GM12878 (cell line): ENCODE measurements around the gene XPC. TPM values are rescaled to one million over a fixed set of nuclear protein-coding genes. Genes with fewer than 3 reads are reported as not detected.

Experiments used
- ATAC-seq: fragments of 200-7000 bp; cut with Tn5 transposase; 3 replicates; pipeline ENCODE4 v1.9.1; 2020; ENCODE audit warnings: mild to moderate bottlenecking, moderate library complexity
- BruUV-seq: library from RNA; stranded (reverse); fragments of 400-500 nt; replicated peaks from 2 replicates; lab custom pipeline; 2021; lab: Mats Ljungman, UMichigan
- CTCF ChIA-PET: fragments of 300-600 bp; sonication (Branson Sonifier 250); formaldehyde crosslinking; extraction: SDS; loops from one replicate; lab custom pipeline; 2021; ENCODE audit warnings: inconsistent platforms; lab: Yijun Ruan, JAX
- POLR2A ChIA-PET: fragments of 350-600 bp; formaldehyde crosslinking; extraction: SDS; loops from one replicate; lab custom pipeline; 2021; ENCODE audit warnings: inconsistent platforms; lab: Charles Lee
- RAD21 ChIA-PET: fragments of 300-600 bp; sonication (Branson Sonifier 250); formaldehyde crosslinking; loops from one replicate; lab custom pipeline; 2023; ENCODE audit warnings: antibody characterized with exemption; ENCODE audit not compliant: unreplicated experiment; lab: Charles Lee
- SMC1A ChIA-PET: fragments of 300-600 bp; sonication (Branson Sonifier 250); formaldehyde crosslinking; loops from one replicate; lab custom pipeline; 2023; ENCODE audit not compliant: unreplicated experiment, uncharacterized antibody; lab: Charles Lee
- DNase-seq: peaks from one replicate; pipeline ENCODE4 v3.0.0-alpha.2; 2011; ENCODE audit warnings: low read depth, low spot score
- FAIRE-seq: peaks from 3 replicates; lab custom pipeline; 2011; peaks lifted over from hg19 to GRCh38; lab: Jason Lieb, UNC
- H2AFZ ChIP-seq: 2 replicates; pipeline ENCODE4 v1.6.0; 2011; ENCODE audit warnings: low read depth, low read length, control low read depth; ENCODE audit not compliant: control insufficient read depth
- H3K27ac ChIP-seq: 2 replicates; pipeline ENCODE4 v1.5.1; 2011; ENCODE audit warnings: control low read depth; ENCODE audit not compliant: control insufficient read depth, insufficient read depth
- H3K27me3 ChIP-seq, 2 experiments: replicated peaks in 1 of 2; 2 replicates each; pipeline versions ENCODE4 v1.6.0 to v1.6.1; 2011; ENCODE audit warnings: low read length in 1 of 2; ENCODE audit not compliant: control insufficient read depth in 2 of 2, insufficient read depth in 2 of 2
- H3K36me3 ChIP-seq, 2 experiments: 2 replicates each; pipeline ENCODE4 v1.5.1; 2011; ENCODE audit warnings: low read length in 1 of 2; ENCODE audit not compliant: control insufficient read depth in 2 of 2, insufficient read depth in 2 of 2
- H3K4me1 ChIP-seq: 2 replicates; pipeline ENCODE4 v1.6.1; 2011; ENCODE audit warnings: mild to moderate bottlenecking, low read length, moderate library complexity, mixed read lengths; ENCODE audit not compliant: control insufficient read depth, insufficient read depth
- H3K4me2 ChIP-seq: 2 replicates; pipeline ENCODE4 v1.6.0; 2011; ENCODE audit warnings: control low read depth; ENCODE audit not compliant: control insufficient read depth, insufficient read depth
- H3K4me3 ChIP-seq: fragments of 200-600 bp; sonication (generic); 2 replicates; pipeline ENCODE4 v1.5.1; 2016
- H3K79me2 ChIP-seq: 2 replicates; pipeline ENCODE4 v1.6.0; 2011; ENCODE audit warnings: low read length; ENCODE audit not compliant: control insufficient read depth, insufficient read depth
- H3K9ac ChIP-seq: 2 replicates; pipeline ENCODE4 v1.8.0; 2011; ENCODE audit warnings: low read length, control low read depth, mixed read lengths; ENCODE audit not compliant: control insufficient read depth, insufficient read depth
- H3K9me3 ChIP-seq: replicated peaks from 3 replicates; pipeline ENCODE4 v1.5.1; 2011; ENCODE audit warnings: mild to moderate bottlenecking, low read length; ENCODE audit not compliant: control insufficient read depth, insufficient read depth
- H4K20me1 ChIP-seq: 2 replicates; pipeline ENCODE4 v1.6.0; 2011; ENCODE audit not compliant: control insufficient read depth, insufficient read depth
- BCL3 ChIP-seq: IDR thresholded peaks from 2 replicates; pipeline ENCODE4 v1.6.1; 2011; ENCODE audit warnings: borderline replicate concordance, low read depth, mild to moderate bottlenecking, moderate library complexity, low read length; ENCODE audit not compliant: insufficient read depth, poor library complexity, severe bottlenecking
- CBX5 ChIP-seq: sonication (generic); IDR thresholded peaks from 2 replicates; pipeline ENCODE4 v1.6.1; 2016; ENCODE audit warnings: low read depth, moderate library complexity, mild to moderate bottlenecking, inconsistent platforms
- CREM ChIP-seq: IDR thresholded peaks from 2 replicates; pipeline ENCODE4 v1.6.1; 2014; ENCODE audit warnings: antibody characterized with exemption, low read depth
- DPF2 ChIP-seq: fragments of 450-650 bp; IDR thresholded peaks from 2 replicates; pipeline ENCODE4 v1.6.1; 2017; ENCODE audit warnings: mild to moderate bottlenecking
- E2F8 ChIP-seq: fragments of 450-650 bp; IDR thresholded peaks from 2 replicates; pipeline ENCODE4 v1.6.1; 2018; ENCODE audit warnings: mild to moderate bottlenecking, low read depth, moderate library complexity; ENCODE audit not compliant: partially characterized antibody
- HCFC1 ChIP-seq: fragments of 150-350 bp; IDR thresholded peaks from 2 replicates; pipeline ENCODE4 v1.6.1; 2014; ENCODE audit warnings: low read length
- IRF4 ChIP-seq: IDR thresholded peaks from 2 replicates; pipeline ENCODE4 v1.6.1; 2011; ENCODE audit warnings: low read depth, low read length
- JUNB ChIP-seq: IDR thresholded peaks from 2 replicates; pipeline ENCODE4 v1.6.1; 2016; ENCODE audit warnings: antibody characterized with exemption, mild to moderate bottlenecking
- JUND ChIP-seq: IDR thresholded peaks from 2 replicates; pipeline ENCODE4 v1.6.1; 2012; ENCODE audit warnings: low read depth, mild to moderate bottlenecking, low read length, improper control_type of control experiment, moderate library complexity
- KDM1A ChIP-seq: fragments of 200-600 bp; sonication (generic); IDR thresholded peaks from 2 replicates; pipeline ENCODE4 v1.6.1; 2016; ENCODE audit warnings: borderline replicate concordance
- LARP7 ChIP-seq: fragments of 450-650 bp; IDR thresholded peaks from 2 replicates; pipeline ENCODE4 v1.6.1; 2017; ENCODE audit warnings: mild to moderate bottlenecking
- NBN ChIP-seq: fragments of 450-650 bp; IDR thresholded peaks from 2 replicates; pipeline ENCODE4 v1.6.1; 2016
- NFYA ChIP-seq: IDR thresholded peaks from 2 replicates; pipeline ENCODE4 v1.6.1; 2011; ENCODE audit warnings: low read depth, mild to moderate bottlenecking, low read length, improper control_type of control experiment, borderline replicate concordance
- RB1 ChIP-seq: fragments of 450-650 bp; formaldehyde crosslinking; IDR thresholded peaks from 2 replicates; pipeline ENCODE4 v1.6.1; 2017; ENCODE audit warnings: mild to moderate bottlenecking, borderline replicate concordance
- SKIL ChIP-seq: fragments of 450-650 bp; IDR thresholded peaks from 2 replicates; pipeline ENCODE4 v1.6.1; 2017; ENCODE audit warnings: mild to moderate bottlenecking, low read depth, inconsistent platforms; ENCODE audit not compliant: poor library complexity, severe bottlenecking
- SMAD5 ChIP-seq: IDR thresholded peaks from 2 replicates; pipeline ENCODE4 v1.6.1; 2016; ENCODE audit warnings: antibody characterized with exemption, low read depth
- YY1 ChIP-seq: IDR thresholded peaks from 2 replicates; pipeline ENCODE4 v1.6.1; 2011; ENCODE audit warnings: low read depth, mild to moderate bottlenecking, low read length
- ZNF24 ChIP-seq: fragments of 450-650 bp; IDR thresholded peaks from 2 replicates; pipeline ENCODE4 v1.6.1; 2017; ENCODE audit warnings: antibody characterized with exemption, mild to moderate bottlenecking
- ZNF274 ChIP-seq: IDR thresholded peaks from one replicate; pipeline ENCODE4 v1.8.0; 2011; ENCODE audit not compliant: insufficient read length, insufficient read depth
- ZZZ3 ChIP-seq: IDR thresholded peaks from 2 replicates; pipeline ENCODE4 v1.6.1; 2011; ENCODE audit warnings: low read depth; ENCODE audit not compliant: control insufficient read depth, insufficient read length
- WGBS: methylation state at CpG from one replicate; pipeline ENCODE4 v1.1.6; 2016; ENCODE audit warnings: low lambda C conversion rate; ENCODE audit not compliant: insufficient replicate concordance, insufficient coverage; ENCODE audit errors: missing lambda C conversion rate; 5-methylcytosine and 5-hydroxymethylcytosine counted together
- in situ Hi-C: fragments of 300-500 bp; cut with MboI; formaldehyde crosslinking; loops from 9 replicates; pipeline ENCODE4 v1.14.3; 2018; ENCODE audit warnings: mixed read lengths
- intact Hi-C: fragments of 100-400 bp; cut with micrococcal nuclease; formaldehyde crosslinking; loops from one replicate; pipeline ENCODE4 v1.14.2; 2022; ENCODE audit not compliant: unreplicated experiment
- polyA plus RNA-seq, 11 experiments: library from polyadenylated mRNA; depleted of rRNA in 4 of 11; unstranded in 6 of 11; stranded (reverse) in 5 of 11; fragments of >200 nt; fragmentation: Nextera tagmentation in 4 of 11; fragmentation: Illumina TruSeq in 1 of 11; extraction: Ambion mirVana in 4 of 11; extraction: Trizol in 1 of 11; gene quantifications; 1 replicate in 1 of 11; 2 replicates in 10 of 11; pipeline versions ENCODE4 v1.2.1 to v1.2.3, GENCODE V29; 2011 to 2016; ENCODE audit warnings: inconsistent platforms in 2 of 11, missing spikeins in 2 of 11, low read depth in 1 of 11
- total RNA-seq, 4 experiments: library from RNA; depleted of rRNA in 3 of 4; stranded (reverse); fragments of >200 nt in 3 of 4; fragmentation: Illumina TruSeq in 1 of 4; extraction: Trizol in 1 of 4; gene quantifications; 2 replicates each; pipeline versions ENCODE4 v1.2.1 to v1.2.3, GENCODE V29; 2013 to 2021

XPC gene
- total and polyA plus RNA-seq, 10 of the 15 experiments (the other 5 are each of a cell fraction or from before 2014, with no cell fraction given) = 4.0 to 48.3 (median 29.8) TPM

- TF ChIP-seq SKIL = no peak
- TF ChIP-seq YY1 = no peak
- no peak for TF ChIP-seq CBX5
- no peak for TF ChIP-seq HCFC1
- TF ChIP-seq ZZZ3 = no peak
- no peak for TF ChIP-seq CREM
Observed at GRCh38 chr3:14153663-14154062, 24.7 kb downstream of the XPC start (continued).

- Histone ChIP-seq H3K79me2 (no peaks in the 10 kb centered on the region), H3K4me2 (no peak overlapping the region), H3K9ac (no peak overlapping the region), H3K4me1 (no peaks in the 10 kb centered on the region), H3K36me3 (peaks cover 9 to 32% of the 10 kb centered on the region in 2 experiments), H2AFZ (no peak overlapping the region), H3K27me3 (no peaks in the 10 kb centered on the region), H4K20me1 (no peaks in the 10 kb centered on the region), H3K27ac (no peak overlapping the region), H3K9me3 (no peaks in the 10 kb centered on the region), H3K4me3 (no peak overlapping the region)
- ChIA-PET CTCF (interaction anchor here (1.0 kb wide), 1 partner anchor 22 kb away, joined by 5 read pairs; no protein-coding TSS in a partner anchor), SMC1A (interaction anchor here (1.2 kb wide), 1 partner anchor 26 kb away, joined by 3 read pairs; the partner anchor contains the start of genes LSM3 and XPC), RAD21 (no interaction called here), POLR2A (interaction anchor here (0.5 kb wide), 1 partner anchor 374 kb away, joined by 5 read pairs; no protein-coding TSS in a partner anchor)
- in situ Hi-C loops = no loop called here
- intact Hi-C loops = no loop called here
- BruUV-seq = no TSS peak
- no peak for FAIRE-seq
- WGBS = 96% methylated on average over 4 of the region's 4 CpGs
- TF ChIP-seq DPF2 (no peak), ZNF24 (no peak), SMAD5 (no peak), E2F8 (no peak), JUND (no peak), IRF4 (no peak), NFYA (no peak), RB1 (no peak), BCL3 (no peak), LARP7 (no peak), ZNF274 (no peak), JUNB (no peak), NBN (no peak), KDM1A (no peak)
- no peak for DNase-seq
- ATAC-seq = no peak
Observed at GRCh38 chr3:14152963-14153355, 25.4 kb downstream of the XPC start.
